Subcutaneous adipose tissue (tissue), 4 donors: ENCODE measurements around the gene PRKCB. TPM values are rescaled to one million over a fixed set of nuclear protein-coding genes. Genes with fewer than 3 reads are reported as not detected.

Source experiments
- total RNA-seq, 4 donors: library from RNA; depleted of rRNA; stranded (reverse); fragments of >200 nt; gene quantifications; one replicate each; pipeline ENCODE4 v1.1.0, GENCODE V29; 2016
- TF ChIP-seq, protein P1 (sequence below): fragments of 450-650 bp; IDR thresholded peaks from one replicate; pipeline ENCODE4 v1.5.1; 2016; ENCODE audit warnings: low read depth, mild to moderate bottlenecking, control low read depth, antibody characterized with exemption, moderate library complexity

Gene PRKCB
- total RNA-seq, 4 donors from 2014 or later = 3.4 to 16.5 (median 5.7) TPM

DNA sequence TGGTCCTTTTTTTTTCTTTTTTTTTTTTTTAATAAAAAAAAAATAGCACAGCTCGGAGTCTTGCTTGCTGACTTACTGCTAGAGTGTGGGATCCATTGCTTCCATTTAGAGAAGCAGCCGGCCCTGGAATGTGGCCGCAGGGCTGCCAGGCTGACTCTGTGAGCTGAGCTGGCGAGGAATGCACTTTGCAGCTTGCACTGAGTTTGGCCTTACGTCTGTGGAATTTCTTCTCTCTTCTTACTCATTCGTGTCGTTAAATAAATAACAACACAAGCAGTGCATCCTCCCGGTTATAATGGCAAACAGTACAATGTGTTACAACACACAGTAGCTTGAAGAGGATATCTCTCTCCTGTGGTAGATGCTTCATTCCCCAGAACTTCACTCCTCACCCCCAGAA, 69.2 kb downstream of the PRKCB start:
- TF ChIP-seq, protein P1, sequence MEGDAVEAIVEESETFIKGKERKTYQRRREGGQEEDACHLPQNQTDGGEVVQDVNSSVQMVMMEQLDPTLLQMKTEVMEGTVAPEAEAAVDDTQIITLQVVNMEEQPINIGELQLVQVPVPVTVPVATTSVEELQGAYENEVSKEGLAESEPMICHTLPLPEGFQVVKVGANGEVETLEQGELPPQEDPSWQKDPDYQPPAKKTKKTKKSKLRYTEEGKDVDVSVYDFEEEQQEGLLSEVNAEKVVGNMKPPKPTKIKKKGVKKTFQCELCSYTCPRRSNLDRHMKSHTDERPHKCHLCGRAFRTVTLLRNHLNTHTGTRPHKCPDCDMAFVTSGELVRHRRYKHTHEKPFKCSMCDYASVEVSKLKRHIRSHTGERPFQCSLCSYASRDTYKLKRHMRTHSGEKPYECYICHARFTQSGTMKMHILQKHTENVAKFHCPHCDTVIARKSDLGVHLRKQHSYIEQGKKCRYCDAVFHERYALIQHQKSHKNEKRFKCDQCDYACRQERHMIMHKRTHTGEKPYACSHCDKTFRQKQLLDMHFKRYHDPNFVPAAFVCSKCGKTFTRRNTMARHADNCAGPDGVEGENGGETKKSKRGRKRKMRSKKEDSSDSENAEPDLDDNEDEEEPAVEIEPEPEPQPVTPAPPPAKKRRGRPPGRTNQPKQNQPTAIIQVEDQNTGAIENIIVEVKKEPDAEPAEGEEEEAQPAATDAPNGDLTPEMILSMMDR = no peak

DNA sequence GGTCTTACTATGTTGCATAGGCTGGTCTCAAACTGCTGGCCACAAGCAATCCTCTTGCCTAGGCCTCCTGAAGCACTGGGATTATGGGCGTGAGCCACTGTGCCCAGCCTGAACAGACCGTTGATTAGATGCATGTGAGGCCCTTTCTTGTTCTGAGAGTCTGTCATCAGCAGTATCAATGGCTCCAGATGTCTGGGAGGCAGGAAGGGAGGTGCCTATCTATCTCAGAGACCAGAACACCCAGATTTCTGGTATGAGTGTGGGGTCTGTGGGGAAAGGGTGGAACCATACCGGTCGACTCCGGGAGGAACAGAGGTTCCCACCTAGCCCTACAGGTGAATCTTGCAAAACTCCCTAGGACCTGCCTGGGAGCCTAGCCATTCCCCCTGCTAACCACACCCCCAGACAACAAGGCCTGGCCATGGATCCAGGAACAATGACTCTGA, 71.7 kb downstream of the PRKCB start:
- TF ChIP-seq, protein P1 = no peak

DNA sequence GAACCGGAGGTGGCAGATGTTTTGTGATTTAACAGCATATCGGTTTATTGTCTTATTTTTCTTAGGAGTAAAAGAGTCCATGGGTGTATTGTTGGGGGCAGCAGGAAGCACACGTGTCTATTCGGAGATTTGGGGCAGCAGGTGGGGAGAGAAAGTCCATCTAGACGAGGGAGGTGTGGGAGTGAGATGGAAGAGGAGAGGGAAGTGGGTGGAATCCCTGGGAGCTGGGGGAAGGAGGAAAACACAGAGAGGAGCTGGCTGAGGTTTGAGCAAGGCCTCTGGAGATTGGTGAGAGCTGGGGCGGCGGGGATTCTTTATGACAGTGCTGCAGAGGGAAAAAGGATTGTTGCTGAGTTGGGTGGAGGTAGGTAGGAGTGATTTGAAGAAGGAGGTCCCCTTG, 72.1 kb downstream of the PRKCB start:
- TF ChIP-seq, protein P1 = no peak

DNA sequence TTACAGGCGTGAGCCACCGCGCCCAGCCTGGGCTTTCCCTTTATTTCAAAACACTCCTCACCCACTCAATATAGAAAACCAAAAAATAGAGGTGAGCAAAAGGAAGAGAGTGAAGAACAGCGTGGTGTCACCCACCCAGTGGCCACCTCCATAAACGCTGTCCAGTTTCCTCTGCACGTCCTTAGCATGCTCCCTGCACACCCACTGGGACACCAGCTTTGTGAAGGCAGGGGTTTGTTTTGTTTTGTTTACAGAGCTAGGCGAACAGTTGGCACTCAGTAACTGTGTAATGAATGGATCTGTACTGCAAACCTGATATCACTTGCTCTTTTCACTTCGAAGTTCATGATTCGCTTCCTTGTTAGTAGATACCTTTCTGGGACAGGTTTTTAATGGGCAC, 73.0 kb downstream of the PRKCB start:
- TF ChIP-seq, protein P1 = no peak

DNA sequence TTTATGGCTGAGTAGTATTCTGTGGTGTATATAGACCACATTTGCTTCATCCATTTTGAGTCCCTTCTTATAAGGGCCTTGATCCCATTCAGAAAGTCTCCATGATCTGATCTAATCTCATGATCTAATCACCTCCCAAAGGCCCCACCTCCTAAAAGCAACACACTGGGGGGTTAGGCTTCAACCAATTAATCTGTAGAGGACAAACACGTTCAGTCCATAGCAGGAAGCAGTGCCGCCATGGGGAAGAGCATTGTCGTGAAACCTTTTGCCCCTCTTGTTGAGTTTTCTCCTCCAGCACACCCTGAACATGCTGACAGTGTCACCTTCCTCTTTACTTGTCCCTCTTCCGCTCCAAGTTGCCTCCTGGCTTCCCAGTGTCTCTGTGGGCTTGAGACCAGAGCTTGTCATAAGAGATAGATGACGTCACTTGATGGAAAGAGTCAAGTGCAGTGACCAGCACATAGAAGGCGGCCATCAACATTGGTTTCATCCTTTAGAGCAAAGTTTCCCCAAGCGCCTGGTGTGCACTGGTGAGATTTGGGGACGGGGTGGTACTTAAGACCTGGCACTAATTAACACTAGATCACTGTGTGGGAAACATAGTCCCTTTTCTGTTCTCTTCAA, 74.1 kb downstream of the PRKCB start:
- TF ChIP-seq, protein P1 = no peak

DNA sequence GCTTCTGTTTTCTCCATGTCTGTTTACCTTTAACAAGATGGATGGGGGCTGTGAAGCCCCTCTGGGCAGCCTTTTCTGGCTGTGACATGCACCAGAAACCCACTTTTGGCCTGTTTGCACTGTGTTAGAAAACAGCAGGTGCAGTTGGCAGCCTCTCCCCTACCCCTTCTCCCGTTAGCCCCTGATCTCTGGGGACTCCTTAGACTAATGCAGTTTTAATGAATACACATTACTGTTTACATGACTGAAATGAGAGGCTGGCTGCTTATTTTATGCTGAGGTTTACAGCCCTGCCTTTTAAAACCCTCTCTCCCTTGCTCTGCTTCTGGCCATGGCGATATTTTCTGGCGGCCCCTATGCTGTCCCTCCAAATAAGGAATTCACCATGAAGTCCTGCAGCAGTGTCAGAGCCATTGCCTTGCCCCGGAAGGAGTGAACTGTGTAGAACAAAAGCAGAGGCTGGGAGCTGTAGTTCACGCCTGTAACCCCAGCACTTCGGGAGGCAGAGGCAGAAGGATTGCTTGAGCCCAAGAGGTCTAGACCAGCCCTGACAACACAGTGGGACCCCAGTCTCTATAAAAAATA, 79.3 kb downstream of the PRKCB start:
- TF ChIP-seq, protein P1 = no peak

DNA sequence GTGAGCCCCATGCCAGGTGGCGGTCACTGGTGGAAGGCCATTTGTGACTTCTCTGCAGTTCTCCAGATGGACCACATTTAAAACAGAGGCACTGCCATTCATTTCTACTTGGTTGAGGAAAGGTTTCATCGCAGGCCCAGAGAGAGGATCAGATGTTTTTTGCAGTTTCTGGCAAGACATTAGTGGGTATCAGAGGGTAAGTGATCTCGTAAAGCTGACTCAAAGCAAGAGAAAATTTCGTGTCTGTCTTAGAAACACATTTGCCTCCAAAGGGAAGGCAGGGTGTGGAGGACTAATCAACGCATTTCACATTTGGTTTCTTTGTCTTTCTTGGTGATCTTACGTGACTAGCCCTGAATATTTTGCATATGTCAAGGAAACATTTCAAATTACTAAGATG, 81.8 kb downstream of the PRKCB start:
- TF ChIP-seq, protein P1 = no peak
